H1 (cell line): ENCODE measurements around the gene SLC39A11. TPM values are rescaled to one million over a fixed set of nuclear protein-coding genes. Genes with fewer than 3 reads are reported as not detected.

Experiments
- CHD7 ChIP-seq: fragments of 300-600 bp; sonication (generic); IDR thresholded peaks from 2 replicates; pipeline ENCODE4 v1.7.1; 2012; ENCODE audit warnings: low read length, moderate library complexity, mild to moderate bottlenecking, inconsistent platforms; ENCODE audit not compliant: insufficient replicate concordance
- E2F6 ChIP-seq: IDR thresholded peaks from 2 replicates; pipeline ENCODE4 v1.6.1; 2012; ENCODE audit warnings: inconsistent platforms
- polyA plus RNA-seq, 7 experiments: library from polyadenylated mRNA; depleted of rRNA in 3 of 7; stranded (reverse) in 5 of 7; unstranded in 2 of 7; fragments of >200 nt in 5 of 7; fragments of 200-250 nt in 2 of 7; gene quantifications; 1 replicate in 5 of 7; 2 replicates in 1 of 7; 4 replicates in 1 of 7; pipeline versions ENCODE4 v1.2.1 to v1.2.3, GENCODE V29; 2011 to 2013; ENCODE audit warnings: missing spikeins in 2 of 7, mixed read lengths in 2 of 7
- total RNA-seq: library from RNA; stranded (reverse); fragmentation: NEBNext Ultra II Directional; extraction: Animal tissue kit (Norgen Biotek cat#: 25700); gene quantifications from 2 replicates; pipeline ENCODE4 v1.2.1, GENCODE V29; 2021

Gene SLC39A11
- total and polyA plus RNA-seq, 2 of the 8 experiments (the other 6 are each of a cell fraction or from before 2014, with no cell fraction given): 12.2 to 19.6 TPM

- TF ChIP-seq CHD7 (no peak), E2F6 (no peak)
Observed at GRCh38 chr17:72903522-72903921, 189.0 kb downstream of the SLC39A11 start (continued).
